K562 (cell line): Measurements from ENCODE around the gene SIGLEC6. TPM values are rescaled to one million over a fixed set of nuclear protein-coding genes. Genes with fewer than 3 reads are reported as not detected.

Experiments
- CC2D1A ChIP-seq: fragments of 450-650 bp; IDR thresholded peaks from 2 replicates; pipeline ENCODE4 v1.6.1; 2017; ENCODE audit warnings: mild to moderate bottlenecking
- ESRRB ChIP-seq: fragments of 250-450 bp; sonication (Bioruptor Pico); IDR thresholded peaks from 2 replicates; pipeline ENCODE4 v1.5.0; 2020; ENCODE audit warnings: mild to moderate bottlenecking, moderate library complexity, borderline replicate concordance
- HNRNPL ChIP-seq: fragments of 200-400 bp; formaldehyde crosslinking; IDR thresholded peaks from 2 replicates; pipeline ENCODE4 v1.6.1; 2017; ENCODE audit warnings: low read depth, mild to moderate bottlenecking, low read length
- HNRNPUL1 ChIP-seq: fragments of 200-400 bp; formaldehyde crosslinking; IDR thresholded peaks from 2 replicates; pipeline ENCODE4 v1.6.1; 2017; ENCODE audit warnings: low read length
- HOXB6 ChIP-seq: fragments of 250-450 bp; sonication (Bioruptor Pico); IDR thresholded peaks from 2 replicates; pipeline ENCODE4 v1.5.1; 2022; ENCODE audit warnings: mild to moderate bottlenecking, borderline replicate concordance
- LARP7 ChIP-seq: fragments of 450-650 bp; IDR thresholded peaks from 2 replicates; pipeline ENCODE4 v1.6.1; 2016
- NR4A1 ChIP-seq, 2 experiments: fragments of 250-450 bp in 1 of 2; fragments of 450-650 bp in 1 of 2; sonication (Bioruptor Pico) in 1 of 2; IDR thresholded peaks; 2 replicates each; pipeline versions ENCODE4 v1.4.0 to v1.6.1; 2016 to 2020; ENCODE audit warnings: mild to moderate bottlenecking in 2 of 2, missing compliant biosample characterization in 1 of 2, missing genetic modification characterization in 1 of 2, moderate library complexity in 1 of 2
- NUFIP1 ChIP-seq: fragments of 450-650 bp; IDR thresholded peaks from 2 replicates; pipeline ENCODE4 v1.6.1; 2018; ENCODE audit not compliant: partially characterized antibody
- ZNF121 ChIP-seq: sonication (generic); formaldehyde crosslinking; conservative IDR thresholded peaks from 2 replicates; pipeline ENCODE4 v1.8.0; 2022; ENCODE audit warnings: missing genetic modification reagents
- ZNF124 ChIP-seq: sonication (generic); formaldehyde crosslinking; IDR thresholded peaks from 2 replicates; pipeline ENCODE4 v1.8.1; 2022; ENCODE audit warnings: missing genetic modification reagents
- ZNF165 ChIP-seq: fragments of 250-450 bp; sonication (Bioruptor Pico); IDR thresholded peaks from 2 replicates; pipeline ENCODE4 v1.4.0; 2020; ENCODE audit warnings: borderline replicate concordance
- polyA plus RNA-seq, 8 experiments: library from polyadenylated mRNA; depleted of rRNA in 4 of 8; stranded (reverse) in 5 of 8; unstranded in 3 of 8; fragments of >200 nt; fragmentation: Nextera tagmentation in 2 of 8; fragmentation: Illumina TruSeq in 1 of 8; extraction: Ambion mirVana in 2 of 8; extraction: Trizol in 1 of 8; gene quantifications; 2 replicates each; pipeline versions ENCODE4 v1.2.1 to v1.2.3, GENCODE V29; 2011 to 2014; ENCODE audit warnings: inconsistent platforms in 1 of 8, missing spikeins in 1 of 8
- total RNA-seq, 7 experiments: library from RNA; depleted of rRNA in 6 of 7; stranded (reverse); fragments of >200 nt in 6 of 7; fragmentation: Illumina TruSeq in 2 of 7; extraction: Trizol in 2 of 7; gene quantifications; 2 replicates each; pipeline versions ENCODE4 v1.2.1 to v1.2.3, GENCODE V29; 2011 to 2021; ENCODE audit warnings: low replicate concordance in 1 of 7
- TF ChIP-seq, protein P1 (sequence below): fragments of 200-600 bp; sonication (generic); IDR thresholded peaks from one replicate; pipeline ENCODE4 v1.6.1; 2012; ENCODE audit warnings: mild to moderate bottlenecking, low read depth, low read length, inconsistent platforms
- TF ChIP-seq, protein P2 (sequence below), 2 experiments: fragments of 200-800 bp in 1 of 2; sonication (Bioruptor generic) in 1 of 2; sonication (generic) in 1 of 2; formaldehyde crosslinking in 1 of 2; IDR thresholded peaks in 1 of 2; conservative IDR thresholded peaks in 1 of 2; 2 replicates each; pipeline versions ENCODE4 v1.5.0 to v1.6.1; 2016 to 2020; ENCODE audit warnings: missing compliant biosample characterization in 1 of 2, missing genetic modification characterization in 1 of 2, missing genetic modification reagents in 1 of 2

Gene SIGLEC6
- total and polyA plus RNA-seq, 9 of the 15 experiments (the other 6 are each of a cell fraction or from before 2014, with no cell fraction given), result 0.03 to 17.5 (median 0.71) TPM

- TF ChIP-seq, protein P1, sequence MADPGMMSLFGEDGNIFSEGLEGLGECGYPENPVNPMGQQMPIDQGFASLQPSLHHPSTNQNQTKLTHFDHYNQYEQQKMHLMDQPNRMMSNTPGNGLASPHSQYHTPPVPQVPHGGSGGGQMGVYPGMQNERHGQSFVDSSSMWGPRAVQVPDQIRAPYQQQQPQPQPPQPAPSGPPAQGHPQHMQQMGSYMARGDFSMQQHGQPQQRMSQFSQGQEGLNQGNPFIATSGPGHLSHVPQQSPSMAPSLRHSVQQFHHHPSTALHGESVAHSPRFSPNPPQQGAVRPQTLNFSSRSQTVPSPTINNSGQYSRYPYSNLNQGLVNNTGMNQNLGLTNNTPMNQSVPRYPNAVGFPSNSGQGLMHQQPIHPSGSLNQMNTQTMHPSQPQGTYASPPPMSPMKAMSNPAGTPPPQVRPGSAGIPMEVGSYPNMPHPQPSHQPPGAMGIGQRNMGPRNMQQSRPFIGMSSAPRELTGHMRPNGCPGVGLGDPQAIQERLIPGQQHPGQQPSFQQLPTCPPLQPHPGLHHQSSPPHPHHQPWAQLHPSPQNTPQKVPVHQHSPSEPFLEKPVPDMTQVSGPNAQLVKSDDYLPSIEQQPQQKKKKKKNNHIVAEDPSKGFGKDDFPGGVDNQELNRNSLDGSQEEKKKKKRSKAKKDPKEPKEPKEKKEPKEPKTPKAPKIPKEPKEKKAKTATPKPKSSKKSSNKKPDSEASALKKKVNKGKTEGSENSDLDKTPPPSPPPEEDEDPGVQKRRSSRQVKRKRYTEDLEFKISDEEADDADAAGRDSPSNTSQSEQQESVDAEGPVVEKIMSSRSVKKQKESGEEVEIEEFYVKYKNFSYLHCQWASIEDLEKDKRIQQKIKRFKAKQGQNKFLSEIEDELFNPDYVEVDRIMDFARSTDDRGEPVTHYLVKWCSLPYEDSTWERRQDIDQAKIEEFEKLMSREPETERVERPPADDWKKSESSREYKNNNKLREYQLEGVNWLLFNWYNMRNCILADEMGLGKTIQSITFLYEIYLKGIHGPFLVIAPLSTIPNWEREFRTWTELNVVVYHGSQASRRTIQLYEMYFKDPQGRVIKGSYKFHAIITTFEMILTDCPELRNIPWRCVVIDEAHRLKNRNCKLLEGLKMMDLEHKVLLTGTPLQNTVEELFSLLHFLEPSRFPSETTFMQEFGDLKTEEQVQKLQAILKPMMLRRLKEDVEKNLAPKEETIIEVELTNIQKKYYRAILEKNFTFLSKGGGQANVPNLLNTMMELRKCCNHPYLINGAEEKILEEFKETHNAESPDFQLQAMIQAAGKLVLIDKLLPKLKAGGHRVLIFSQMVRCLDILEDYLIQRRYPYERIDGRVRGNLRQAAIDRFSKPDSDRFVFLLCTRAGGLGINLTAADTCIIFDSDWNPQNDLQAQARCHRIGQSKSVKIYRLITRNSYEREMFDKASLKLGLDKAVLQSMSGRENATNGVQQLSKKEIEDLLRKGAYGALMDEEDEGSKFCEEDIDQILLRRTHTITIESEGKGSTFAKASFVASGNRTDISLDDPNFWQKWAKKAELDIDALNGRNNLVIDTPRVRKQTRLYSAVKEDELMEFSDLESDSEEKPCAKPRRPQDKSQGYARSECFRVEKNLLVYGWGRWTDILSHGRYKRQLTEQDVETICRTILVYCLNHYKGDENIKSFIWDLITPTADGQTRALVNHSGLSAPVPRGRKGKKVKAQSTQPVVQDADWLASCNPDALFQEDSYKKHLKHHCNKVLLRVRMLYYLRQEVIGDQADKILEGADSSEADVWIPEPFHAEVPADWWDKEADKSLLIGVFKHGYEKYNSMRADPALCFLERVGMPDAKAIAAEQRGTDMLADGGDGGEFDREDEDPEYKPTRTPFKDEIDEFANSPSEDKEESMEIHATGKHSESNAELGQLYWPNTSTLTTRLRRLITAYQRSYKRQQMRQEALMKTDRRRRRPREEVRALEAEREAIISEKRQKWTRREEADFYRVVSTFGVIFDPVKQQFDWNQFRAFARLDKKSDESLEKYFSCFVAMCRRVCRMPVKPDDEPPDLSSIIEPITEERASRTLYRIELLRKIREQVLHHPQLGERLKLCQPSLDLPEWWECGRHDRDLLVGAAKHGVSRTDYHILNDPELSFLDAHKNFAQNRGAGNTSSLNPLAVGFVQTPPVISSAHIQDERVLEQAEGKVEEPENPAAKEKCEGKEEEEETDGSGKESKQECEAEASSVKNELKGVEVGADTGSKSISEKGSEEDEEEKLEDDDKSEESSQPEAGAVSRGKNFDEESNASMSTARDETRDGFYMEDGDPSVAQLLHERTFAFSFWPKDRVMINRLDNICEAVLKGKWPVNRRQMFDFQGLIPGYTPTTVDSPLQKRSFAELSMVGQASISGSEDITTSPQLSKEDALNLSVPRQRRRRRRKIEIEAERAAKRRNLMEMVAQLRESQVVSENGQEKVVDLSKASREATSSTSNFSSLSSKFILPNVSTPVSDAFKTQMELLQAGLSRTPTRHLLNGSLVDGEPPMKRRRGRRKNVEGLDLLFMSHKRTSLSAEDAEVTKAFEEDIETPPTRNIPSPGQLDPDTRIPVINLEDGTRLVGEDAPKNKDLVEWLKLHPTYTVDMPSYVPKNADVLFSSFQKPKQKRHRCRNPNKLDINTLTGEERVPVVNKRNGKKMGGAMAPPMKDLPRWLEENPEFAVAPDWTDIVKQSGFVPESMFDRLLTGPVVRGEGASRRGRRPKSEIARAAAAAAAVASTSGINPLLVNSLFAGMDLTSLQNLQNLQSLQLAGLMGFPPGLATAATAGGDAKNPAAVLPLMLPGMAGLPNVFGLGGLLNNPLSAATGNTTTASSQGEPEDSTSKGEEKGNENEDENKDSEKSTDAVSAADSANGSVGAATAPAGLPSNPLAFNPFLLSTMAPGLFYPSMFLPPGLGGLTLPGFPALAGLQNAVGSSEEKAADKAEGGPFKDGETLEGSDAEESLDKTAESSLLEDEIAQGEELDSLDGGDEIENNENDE, result no peak
- TF ChIP-seq ZNF121 (CRISPR knock-in tag), result no peak
- TF ChIP-seq HNRNPUL1, result no peak
- no peak for TF ChIP-seq HNRNPL
- no peak for TF ChIP-seq NR4A1 (CRISPR knock-in tag; IDR thresholded peaks at IDR 0.05)
- peak; percentile 23 for TF ChIP-seq NR4A1 (tag; IDR thresholded peaks at IDR 0.05)
- TF ChIP-seq, protein P2, sequence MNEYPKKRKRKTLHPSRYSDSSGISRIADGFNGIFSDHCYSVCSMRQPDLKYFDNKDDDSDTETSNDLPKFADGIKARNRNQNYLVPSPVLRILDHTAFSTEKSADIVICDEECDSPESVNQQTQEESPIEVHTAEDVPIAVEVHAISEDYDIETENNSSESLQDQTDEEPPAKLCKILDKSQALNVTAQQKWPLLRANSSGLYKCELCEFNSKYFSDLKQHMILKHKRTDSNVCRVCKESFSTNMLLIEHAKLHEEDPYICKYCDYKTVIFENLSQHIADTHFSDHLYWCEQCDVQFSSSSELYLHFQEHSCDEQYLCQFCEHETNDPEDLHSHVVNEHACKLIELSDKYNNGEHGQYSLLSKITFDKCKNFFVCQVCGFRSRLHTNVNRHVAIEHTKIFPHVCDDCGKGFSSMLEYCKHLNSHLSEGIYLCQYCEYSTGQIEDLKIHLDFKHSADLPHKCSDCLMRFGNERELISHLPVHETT (CRISPR knock-in tag; conservative IDR thresholded peaks at IDR 0.05 in 1 of 2, IDR thresholded peaks at IDR 0.05 in 1 of 2), result no peak; a peak in 1 of 4 replicates
- no peak for TF ChIP-seq ZNF165 (CRISPR knock-in tag)
- TF ChIP-seq ESRRB (CRISPR knock-in tag), result no peak
- TF ChIP-seq CC2D1A, result peak; percentile 97
- TF ChIP-seq ZNF124, result no peak
- no peak for TF ChIP-seq NUFIP1
- TF ChIP-seq HOXB6 (CRISPR knock-in tag), result 0 out of 2 replicates have a peak, but pooled peaks have one; percentile 73
- no peak for TF ChIP-seq LARP7
Observed at GRCh38 chr19:51547397-51548212, 16.1 kb upstream of the SIGLEC6 start (continued).
